HPDE6-E6E7 (cell line): Measurements from ENCODE around the gene MAD2L1BP.
A peak's percentile ranks its signal among the peaks of the same experiment; 100 is the strongest.

Experiments
- DNase-seq: peaks from one replicate; pipeline ENCODE4 v3.0.0; 2011; ENCODE audit warnings: missing footprints; ENCODE audit errors: extremely low spot score

The MAD2L1BP gene

GRCh38 chr6:43683708-43684455 lies 48.2 kb downstream of the MAD2L1BP start:
- DNase-seq, result no peak

- DNase-seq, result no peak
Observed at GRCh38 chr6:43687079-43687436, 51.4 kb downstream of the MAD2L1BP start.

GRCh38 chr6:43687437-43688347 lies 52.1 kb downstream of the MAD2L1BP start, which contains the start of gene MRPS18A:
Gene MRPS18A, minus strand, starts transcription at chr6:43687791. Its CDS starts 12 bp downstream, at chr6:43687779.
- DNase-seq, result peak; percentile 76

- DNase-seq, result no peak
Observed at GRCh38 chr6:43689421-43689820, 53.8 kb downstream of the MAD2L1BP start.
